ENCODE data around the gene DOCK2. TPM values are rescaled to one million over a fixed set of nuclear protein-coding genes. Genes with fewer than 3 reads are reported as not detected.

DOCK2 gene
- total RNA-seq, 1 donor from 2014 or later = 2.2 TPM

GRCh38 chr5:170105642-170106611, 468.9 kb downstream of the DOCK2 start, which contains the start of gene FOXI1:
FOXI1 (plus strand) TSS chr5:170105897; CDS start chr5:170105958, 61 bp downstream.
- peak; percentile 28 for ATAC-seq

GRCh38 chr5:170107674-170108073, 470.6 kb downstream of the DOCK2 start:
- ATAC-seq = no peak

GRCh38 chr5:170108266-170108785, 471.3 kb downstream of the DOCK2 start:
- ATAC-seq = no peak

GRCh38 chr5:170109059-170110031, 472.3 kb downstream of the DOCK2 start:
- no peak for ATAC-seq

- ATAC-seq = no peak
Measured at GRCh38 chr5:170110403-170111087, 473.5 kb downstream of the DOCK2 start.

- ATAC-seq = no peak
Measured at GRCh38 chr5:170111088-170111785, 474.2 kb downstream of the DOCK2 start.

GRCh38 chr5:170112876-170113521, 475.9 kb downstream of the DOCK2 start:
- ATAC-seq = no peak

- ATAC-seq = no peak
Measured at GRCh38 chr5:170113522-170113900, 476.4 kb downstream of the DOCK2 start.

GRCh38 chr5:170114271-170114670, 477.2 kb downstream of the DOCK2 start:
- no peak for ATAC-seq

GRCh38 chr5:170115925-170116324, 478.9 kb downstream of the DOCK2 start:
- no peak for ATAC-seq

- ATAC-seq = no peak
Measured at GRCh38 chr5:170117736-170118135, 480.7 kb downstream of the DOCK2 start.

- no peak for ATAC-seq
Measured at GRCh38 chr5:170120576-170120975, 483.5 kb downstream of the DOCK2 start.

GRCh38 chr5:170121321-170121720, 484.2 kb downstream of the DOCK2 start:
- no peak for ATAC-seq

GRCh38 chr5:170126061-170126460, 489.0 kb downstream of the DOCK2 start:
- no peak for ATAC-seq

GRCh38 chr5:170126626-170127025, 489.6 kb downstream of the DOCK2 start:
- no peak for ATAC-seq

- no peak for ATAC-seq
Measured at GRCh38 chr5:170131235-170131634, 494.2 kb downstream of the DOCK2 start.

GRCh38 chr5:170132269-170132975, 495.3 kb downstream of the DOCK2 start:
- ATAC-seq = no peak
